Measurements from ENCODE around the gene ABCA1. TPM values are rescaled to one million over a fixed set of nuclear protein-coding genes. Genes with fewer than 3 reads are reported as not detected.

The ABCA1 gene
- total RNA-seq, 2 experiments from 2014 or later, result 14.1 to 16.9 TPM

DNA sequence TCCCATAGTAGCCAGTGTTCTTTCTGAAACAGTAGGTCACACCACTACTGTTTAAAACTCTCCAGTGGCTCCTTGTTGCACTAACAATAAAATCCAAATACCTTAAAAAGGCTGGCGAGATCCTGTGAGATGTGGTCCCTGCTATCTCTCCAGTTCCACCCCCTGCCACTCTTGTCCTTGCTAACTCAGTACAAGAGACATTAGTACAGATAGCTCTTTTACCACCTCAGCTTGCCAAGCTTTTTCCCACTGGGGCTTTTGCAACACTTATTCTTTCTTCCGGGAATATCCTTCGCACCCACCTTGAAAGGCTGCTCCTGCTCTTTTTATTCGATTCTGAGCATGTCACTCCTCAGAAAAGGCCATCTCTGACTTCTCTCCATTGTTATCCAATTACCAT lies 149.2 kb downstream of the ABCA1 start:
- H3K27me3 ChIP-seq (ENCODE audit: control insufficient read depth in 1 of 2, insufficient read depth in 2 of 2, low read length in 2 of 2), result no peaks in the 10 kb centered on the region
- ATAC-seq (ENCODE audit: poor library complexity) (no peak), DNase-seq (no peak)
- POLR2A ChIA-PET, result interaction anchor here (1.6 kb wide), 1 partner anchor 15 kb away, joined by 3 read pairs; the partner anchor contains the start of gene NIPSNAP3B
- H3K36me3 ChIP-seq (ENCODE audit: insufficient read depth, low read length), result no peaks in the 10 kb centered on the region
- TF ChIP-seq, protein P1, sequence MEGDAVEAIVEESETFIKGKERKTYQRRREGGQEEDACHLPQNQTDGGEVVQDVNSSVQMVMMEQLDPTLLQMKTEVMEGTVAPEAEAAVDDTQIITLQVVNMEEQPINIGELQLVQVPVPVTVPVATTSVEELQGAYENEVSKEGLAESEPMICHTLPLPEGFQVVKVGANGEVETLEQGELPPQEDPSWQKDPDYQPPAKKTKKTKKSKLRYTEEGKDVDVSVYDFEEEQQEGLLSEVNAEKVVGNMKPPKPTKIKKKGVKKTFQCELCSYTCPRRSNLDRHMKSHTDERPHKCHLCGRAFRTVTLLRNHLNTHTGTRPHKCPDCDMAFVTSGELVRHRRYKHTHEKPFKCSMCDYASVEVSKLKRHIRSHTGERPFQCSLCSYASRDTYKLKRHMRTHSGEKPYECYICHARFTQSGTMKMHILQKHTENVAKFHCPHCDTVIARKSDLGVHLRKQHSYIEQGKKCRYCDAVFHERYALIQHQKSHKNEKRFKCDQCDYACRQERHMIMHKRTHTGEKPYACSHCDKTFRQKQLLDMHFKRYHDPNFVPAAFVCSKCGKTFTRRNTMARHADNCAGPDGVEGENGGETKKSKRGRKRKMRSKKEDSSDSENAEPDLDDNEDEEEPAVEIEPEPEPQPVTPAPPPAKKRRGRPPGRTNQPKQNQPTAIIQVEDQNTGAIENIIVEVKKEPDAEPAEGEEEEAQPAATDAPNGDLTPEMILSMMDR (IDR thresholded peaks at IDR 0.05), result no peak
- H3K4me1 ChIP-seq (ENCODE audit: insufficient read depth, low read length), result no peaks in the 10 kb centered on the region
- Mint-ChIP-seq H3K36me3 (ENCODE audit: low read depth) (peaks cover 12% of the 10 kb centered on the region), H3K27me3 (no peaks in the 10 kb centered on the region), H3K4me1 (ENCODE audit: low read depth) (no peaks in the 10 kb centered on the region), H3K4me3 (no peak overlapping the region), H3K27ac (no peak overlapping the region), H3K9me3 (no peaks in the 10 kb centered on the region)
- H3K9me3 ChIP-seq (ENCODE audit: control insufficient read depth in 1 of 2, insufficient read depth in 1 of 2, low read length in 2 of 2), result no peaks in the 10 kb centered on the region
- H3K4me3 ChIP-seq (ENCODE audit: low read length), result no peak overlapping the region
- CTCF ChIA-PET, result no interaction called here
- intact Hi-C loops (cut with DNase I, micrococcal nuclease), result no loop called here
- H3K27ac ChIP-seq (ENCODE audit: low read depth in 1 of 2, low read length in 2 of 2), result no peak overlapping the region

DNA sequence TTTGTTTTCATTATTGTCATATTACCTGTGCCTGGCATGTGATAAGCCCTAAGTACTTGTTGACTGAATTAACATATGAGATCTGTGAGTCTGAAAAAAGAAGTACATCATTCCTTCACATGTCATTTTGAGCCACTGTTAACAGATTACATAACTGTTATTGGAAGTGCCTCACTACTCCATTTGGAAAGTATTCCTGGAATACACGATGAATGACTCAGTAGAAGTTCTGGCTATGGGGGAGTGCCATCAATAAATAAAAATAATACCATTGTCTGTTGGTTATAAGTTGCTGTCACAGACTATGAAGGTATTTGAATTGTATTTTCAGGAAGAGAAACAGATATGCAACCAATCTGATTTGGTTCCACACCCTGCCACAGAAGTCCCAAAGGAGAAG lies 151.2 kb downstream of the ABCA1 start:
- H3K4me3 Mint-ChIP-seq, result no peak overlapping the region
- intact Hi-C loops (cut with DNase I, micrococcal nuclease), result no loop called here
- no peaks in the 10 kb centered on the region for H3K4me1 ChIP-seq (ENCODE audit: insufficient read depth, low read length)
- H3K9me3 Mint-ChIP-seq, result no peaks in the 10 kb centered on the region
- ChIA-PET POLR2A (no interaction called here), CTCF (no interaction called here)
- H3K36me3 ChIP-seq (ENCODE audit: insufficient read depth, low read length), result no peaks in the 10 kb centered on the region
- DNase-seq, result no peak
- H3K27me3 ChIP-seq (ENCODE audit: control insufficient read depth in 1 of 2, insufficient read depth in 2 of 2, low read length in 2 of 2), result no peaks in the 10 kb centered on the region
- H3K27ac Mint-ChIP-seq, result no peak overlapping the region
- no peaks in the 10 kb centered on the region for H3K27me3 Mint-ChIP-seq
- H3K4me1 Mint-ChIP-seq (ENCODE audit: low read depth), result no peaks in the 10 kb centered on the region
- TF ChIP-seq, protein P1 (IDR thresholded peaks at IDR 0.05), result no peak
- no peak overlapping the region for H3K27ac ChIP-seq (ENCODE audit: low read depth in 1 of 2, low read length in 2 of 2)
- no peaks in the 10 kb centered on the region for H3K36me3 Mint-ChIP-seq (ENCODE audit: low read depth)
- no peak overlapping the region for H3K4me3 ChIP-seq (ENCODE audit: low read length)
- no peak for ATAC-seq (ENCODE audit: poor library complexity)
- H3K9me3 ChIP-seq (ENCODE audit: control insufficient read depth in 1 of 2, insufficient read depth in 1 of 2, low read length in 2 of 2), result no peaks in the 10 kb centered on the region

DNA sequence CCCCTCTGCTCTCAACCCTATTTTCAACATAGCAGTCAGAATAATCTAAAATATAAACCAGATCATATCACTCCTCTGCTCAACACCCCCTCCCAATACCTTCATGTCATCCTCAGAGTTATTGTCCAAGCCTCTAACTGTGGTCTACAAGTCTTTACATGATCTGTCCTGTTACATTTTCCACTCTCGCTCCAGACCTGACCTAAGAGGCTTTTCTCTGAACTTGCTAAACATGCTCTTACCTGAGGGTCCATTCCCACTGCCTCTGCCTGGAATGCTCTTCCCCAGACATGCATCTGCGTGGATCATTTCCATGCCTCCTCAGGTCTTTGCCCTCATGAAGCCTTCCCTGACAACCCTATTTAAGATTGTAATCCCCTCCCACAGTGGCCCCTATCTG lies 152.0 kb downstream of the ABCA1 start:
- ATAC-seq (ENCODE audit: poor library complexity) (no peak), DNase-seq (no peak)
- Mint-ChIP-seq H3K27ac (no peak overlapping the region), H3K9me3 (no peaks in the 10 kb centered on the region), H3K4me3 (no peak overlapping the region), H3K4me1 (ENCODE audit: low read depth) (no peaks in the 10 kb centered on the region), H3K36me3 (ENCODE audit: low read depth) (no peaks in the 10 kb centered on the region), H3K27me3 (no peaks in the 10 kb centered on the region)
- intact Hi-C loops (cut with DNase I, micrococcal nuclease), result no loop called here
- Histone ChIP-seq H3K36me3 (ENCODE audit: insufficient read depth, low read length) (no peaks in the 10 kb centered on the region), H3K4me3 (ENCODE audit: low read length) (no peak overlapping the region), H3K9me3 (ENCODE audit: control insufficient read depth in 1 of 2, insufficient read depth in 1 of 2, low read length in 2 of 2) (no peaks in the 10 kb centered on the region), H3K27ac (ENCODE audit: low read depth in 1 of 2, low read length in 2 of 2) (no peak overlapping the region), H3K27me3 (ENCODE audit: control insufficient read depth in 1 of 2, insufficient read depth in 2 of 2, low read length in 2 of 2) (no peaks in the 10 kb centered on the region), H3K4me1 (ENCODE audit: insufficient read depth, low read length) (no peaks in the 10 kb centered on the region)
- ChIA-PET CTCF (no interaction called here), POLR2A (no interaction called here)
- TF ChIP-seq, protein P1 (IDR thresholded peaks at IDR 0.05), result no peak
